Medulla oblongata (tissue), 1 donor: ENCODE measurements around the gene FAM200A.
"Not testable (repeated sequence)": the region's sequence is repeated elsewhere in the genome, so short reads cannot be mapped to it uniquely, and the experiment has no call there.

ENCODE experiments used
- DNase-seq: peaks from one replicate; pipeline ENCODE4 v3.0.0-alpha.2; 2015; ENCODE audit errors: extremely low spot score

FAM200A gene

DNA sequence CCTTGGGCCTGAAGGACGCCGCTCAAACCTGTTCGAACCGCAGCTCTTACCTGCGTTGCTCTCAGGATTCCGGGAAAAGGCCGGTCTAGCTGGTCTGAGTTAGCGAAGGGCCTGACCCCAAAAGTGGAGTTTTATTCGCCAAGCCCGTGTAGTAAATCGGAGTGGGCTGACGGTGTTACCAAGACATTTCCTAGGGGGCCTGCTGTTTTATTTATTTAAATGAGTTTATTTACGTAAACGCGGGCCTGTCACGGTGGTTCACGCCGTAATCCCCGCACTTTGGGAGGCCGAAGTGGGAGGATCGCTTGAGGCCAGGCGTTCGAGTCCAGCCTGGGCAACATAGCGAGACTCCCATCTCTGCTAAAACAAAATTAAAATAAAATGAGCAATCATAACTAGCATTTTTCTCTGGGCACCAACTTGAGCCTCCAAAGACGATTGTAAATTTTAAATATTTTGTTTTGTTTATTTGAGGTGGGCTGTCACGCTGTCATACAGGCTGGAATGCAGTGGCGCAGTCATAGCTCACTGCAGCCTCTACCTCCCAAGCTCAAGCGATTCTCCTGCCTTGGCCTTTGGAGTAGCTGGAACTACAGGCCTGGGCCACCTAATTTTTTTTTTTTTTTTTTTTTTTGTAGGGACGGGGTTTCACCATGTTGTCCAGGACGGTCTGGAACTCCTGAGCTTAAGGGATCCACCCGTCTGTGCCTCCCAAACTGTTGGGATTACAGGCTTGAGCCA lies 7.4 kb upstream of the FAM200A start:
- no peak for DNase-seq

DNA sequence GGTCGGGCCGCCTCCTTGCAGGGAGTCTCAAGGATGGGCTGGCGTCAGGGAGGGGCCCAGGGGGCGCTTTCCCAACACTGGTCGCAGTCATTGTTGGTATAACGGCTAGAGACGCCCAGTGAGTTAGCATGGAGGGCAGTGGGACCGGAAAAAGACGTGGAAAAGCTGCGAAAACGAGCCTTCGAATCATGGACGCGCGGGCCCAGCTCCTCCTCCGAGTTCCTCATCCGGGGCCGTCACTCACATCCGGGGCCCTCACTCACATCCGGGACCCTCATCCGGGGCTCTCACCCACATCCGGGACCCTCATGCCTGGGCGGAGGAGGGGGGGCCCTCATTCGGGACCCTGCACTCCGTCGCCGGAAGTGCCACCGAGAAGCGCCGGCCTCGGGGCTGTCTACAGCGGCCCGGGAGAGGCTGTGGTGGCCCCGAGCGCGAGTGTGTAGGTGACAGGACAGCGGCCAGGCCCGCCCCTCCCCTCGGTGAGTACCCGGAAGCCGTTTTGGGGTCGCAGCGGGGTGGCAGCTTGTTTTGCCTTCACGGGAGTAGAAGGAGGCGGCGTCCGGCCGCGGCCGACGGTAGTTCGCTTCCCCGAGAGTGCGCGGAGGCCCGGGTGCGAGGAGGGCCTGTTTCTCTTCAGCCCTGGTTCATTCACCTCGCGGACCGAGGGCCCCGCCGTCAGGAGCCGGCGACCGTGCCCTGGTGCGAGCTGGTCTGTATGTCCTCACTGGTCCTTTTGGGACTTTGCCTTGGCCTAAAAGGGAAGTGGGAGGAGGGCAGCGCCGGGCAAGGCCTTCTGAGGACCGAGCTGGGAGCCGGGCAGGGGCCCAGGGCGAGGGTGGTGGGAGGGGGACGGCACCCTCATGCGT lies 6.6 kb upstream of the FAM200A start, which contains the start of gene ZNF655:
ZNF655 (plus strand) TSS at position 337 of the 869 bp plus-strand sequence. CDS start 1,918 bp downstream, outside the sequence.
- DNase-seq = peak; percentile 90

DNA sequence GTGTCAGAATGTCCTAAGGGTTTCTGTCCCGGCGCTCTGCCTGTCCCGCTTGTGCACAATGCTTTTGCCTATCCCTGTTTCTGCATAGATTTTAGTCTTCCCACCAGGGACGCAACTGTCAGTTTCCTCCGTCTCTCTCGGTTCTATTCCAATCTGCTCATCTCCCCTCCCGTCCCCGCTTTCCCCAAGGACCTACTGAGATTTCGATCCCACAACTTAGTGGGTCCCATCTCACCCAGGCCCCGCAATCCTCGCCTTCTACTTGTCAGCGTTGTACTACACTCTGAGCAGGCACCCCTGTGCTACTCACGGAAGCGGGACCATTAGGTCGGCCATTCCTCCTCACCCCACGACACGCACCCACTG lies 6.0 kb upstream of the FAM200A start:
- DNase-seq = no peak

DNA sequence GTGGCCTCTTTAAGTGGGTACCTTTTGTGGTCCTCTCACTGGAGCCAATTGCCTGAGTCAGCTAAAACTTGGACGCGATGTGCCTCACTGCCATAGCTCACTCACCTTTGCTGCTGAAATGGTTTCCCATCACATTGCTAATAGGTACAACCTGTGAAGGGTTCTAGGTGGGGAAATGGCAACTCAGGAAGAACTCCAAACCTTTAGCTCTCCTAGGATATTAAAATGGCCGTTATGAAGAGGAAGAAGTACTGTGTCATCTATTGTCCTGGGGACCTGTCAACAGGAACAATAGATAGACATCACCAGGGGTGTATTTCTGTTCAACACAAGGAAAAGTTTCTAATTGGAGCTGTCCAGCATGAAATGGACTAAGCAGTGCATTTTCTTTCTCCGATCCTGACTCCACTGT lies 5.3 kb upstream of the FAM200A start:
- no peak for DNase-seq

DNA sequence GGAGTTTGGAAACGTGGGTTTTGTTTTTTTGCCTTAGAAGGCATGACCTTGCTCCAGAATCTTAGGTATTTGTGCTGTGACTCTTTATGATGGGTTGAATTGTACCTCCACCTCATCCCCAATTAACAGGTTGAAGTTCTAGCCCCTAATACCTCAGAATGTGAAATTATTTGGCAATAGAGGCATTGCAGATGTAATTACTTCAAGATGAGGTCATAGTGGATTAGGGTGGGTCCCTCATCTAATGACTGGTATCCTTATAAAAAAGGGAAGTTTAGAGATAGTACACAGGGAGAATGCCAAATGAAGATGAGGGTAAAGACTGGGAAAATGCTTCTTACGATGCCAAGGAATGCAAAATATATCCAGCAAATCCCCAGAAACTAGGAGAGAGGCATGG lies 3.0 kb upstream of the FAM200A start:
- DNase-seq = no peak

DNA sequence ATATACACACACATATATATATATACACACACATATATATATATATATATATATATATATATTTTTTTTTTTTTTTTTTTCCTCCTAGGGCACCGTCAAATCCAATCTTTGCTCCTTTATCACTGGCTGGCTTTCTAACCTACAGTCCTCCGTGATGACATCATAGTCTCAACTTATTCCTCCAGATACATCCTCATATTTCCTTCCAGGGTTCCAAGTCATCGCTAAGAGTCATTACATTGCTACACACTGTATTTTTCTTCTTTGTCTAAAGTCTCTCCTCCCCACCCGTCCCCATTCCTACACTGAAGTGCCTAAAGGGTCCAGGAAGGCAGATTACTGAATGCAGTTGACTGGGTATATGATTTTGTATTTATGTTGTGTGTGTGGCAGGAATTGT lies 1.1 kb upstream of the FAM200A start:
- DNase-seq = no peak

DNA sequence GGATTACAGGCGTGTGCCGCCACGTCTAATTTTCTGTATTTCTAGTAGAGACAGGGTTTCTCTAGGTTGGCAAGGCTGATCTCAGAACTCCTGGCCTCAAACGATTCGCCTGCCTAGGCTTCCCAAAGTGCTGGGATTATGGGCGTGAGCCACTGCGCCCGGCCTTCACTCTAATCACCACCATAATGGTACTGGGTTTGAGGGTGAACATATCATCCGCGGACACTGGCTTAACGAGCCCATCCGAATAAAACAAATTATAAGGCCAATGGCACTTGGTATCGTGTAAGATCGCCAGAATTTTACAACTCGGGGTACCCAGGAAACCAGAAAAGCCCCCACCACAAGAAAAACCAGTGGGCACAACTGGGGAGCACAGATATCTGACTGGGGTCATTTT lies 580 bp downstream of the FAM200A start:
- DNase-seq = no peak

DNA sequence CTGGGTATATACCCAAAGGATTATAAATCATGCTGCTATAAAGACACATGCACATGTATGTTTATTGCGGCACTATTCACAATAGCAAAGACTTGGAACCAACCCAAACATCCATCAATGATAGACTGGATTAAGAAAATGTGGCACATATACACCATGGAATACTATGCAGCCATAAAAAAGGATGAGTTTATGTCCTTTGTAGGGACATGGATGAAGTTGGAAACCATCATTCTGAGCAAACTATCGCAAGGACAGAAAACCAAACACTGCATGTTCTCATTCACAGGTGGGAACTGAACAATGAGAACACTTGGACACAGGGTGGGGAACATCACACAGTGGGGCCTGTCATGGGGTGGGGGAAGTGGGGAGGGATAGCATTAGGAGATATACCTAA lies 2.4 kb downstream of the FAM200A start:
- not testable (repeated sequence) for DNase-seq

DNA sequence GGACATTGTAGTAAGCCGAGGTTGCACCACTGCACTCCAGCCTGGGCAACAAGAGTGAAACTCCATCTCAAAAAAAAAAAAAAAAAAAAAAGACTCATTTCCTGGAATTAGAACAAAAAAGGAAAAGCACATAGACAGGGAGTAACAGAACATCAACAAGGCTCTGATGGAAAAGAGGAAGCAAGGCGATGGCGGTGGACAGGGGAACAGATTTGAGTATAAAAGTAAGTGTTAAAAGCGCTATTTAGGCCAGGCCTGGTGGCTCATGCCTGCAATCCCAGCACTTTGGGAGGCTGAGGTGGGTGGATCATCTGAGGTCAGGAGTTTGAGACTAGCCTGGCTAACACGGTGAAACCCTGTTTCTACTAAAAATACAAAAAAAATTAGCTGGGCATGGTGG lies 6.6 kb downstream of the FAM200A start:
- not testable (repeated sequence) for DNase-seq

DNA sequence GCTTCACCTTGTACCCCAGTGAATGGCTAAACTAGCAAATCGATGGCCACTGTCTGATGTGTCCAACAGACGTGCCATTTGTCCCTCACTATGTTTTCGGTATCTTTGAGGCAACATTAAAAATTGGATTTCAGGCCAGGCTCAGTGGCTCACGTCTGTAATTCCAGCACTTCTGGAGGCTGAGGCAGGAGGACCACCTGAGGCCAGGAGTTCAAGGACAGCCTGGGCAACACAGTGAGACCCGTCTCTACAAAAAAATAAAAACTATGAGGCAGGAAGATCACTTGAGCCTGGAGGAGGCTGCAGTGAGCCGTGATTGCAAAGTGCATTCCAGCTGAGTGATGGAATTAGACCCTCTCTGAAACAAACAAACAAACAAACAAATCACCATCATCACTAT lies 8.0 kb downstream of the FAM200A start:
- DNase-seq = no peak

DNA sequence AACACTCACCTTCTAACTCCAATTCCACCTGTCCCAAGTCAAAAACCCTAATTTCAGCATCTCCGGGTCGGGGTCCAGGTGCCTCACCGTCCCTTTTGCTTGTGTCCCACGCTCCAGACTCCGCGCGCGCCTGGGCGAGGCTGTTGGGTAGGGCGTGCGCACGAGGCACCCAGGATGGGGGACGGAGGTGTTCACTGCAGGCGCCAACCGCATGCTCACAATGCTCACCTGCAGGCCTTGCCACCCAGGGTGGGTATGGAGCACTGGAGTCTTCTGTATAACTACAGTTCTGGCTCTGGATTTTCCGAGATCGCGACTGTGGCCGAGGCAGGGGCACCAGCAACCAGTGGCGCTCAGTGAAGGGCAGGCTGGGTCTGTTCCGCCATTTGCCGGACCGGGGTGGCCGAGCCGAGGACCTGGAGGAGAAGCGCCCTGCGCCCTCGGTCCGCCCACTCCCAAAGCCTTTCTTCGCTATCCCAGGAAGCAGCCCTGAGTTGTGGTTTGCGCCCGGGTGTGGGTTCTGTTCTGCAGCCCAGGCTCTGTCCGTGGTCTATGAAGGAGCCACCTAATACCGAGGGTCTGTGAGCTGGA lies 8.7 kb downstream of the FAM200A start:
- no peak for DNase-seq

DNA sequence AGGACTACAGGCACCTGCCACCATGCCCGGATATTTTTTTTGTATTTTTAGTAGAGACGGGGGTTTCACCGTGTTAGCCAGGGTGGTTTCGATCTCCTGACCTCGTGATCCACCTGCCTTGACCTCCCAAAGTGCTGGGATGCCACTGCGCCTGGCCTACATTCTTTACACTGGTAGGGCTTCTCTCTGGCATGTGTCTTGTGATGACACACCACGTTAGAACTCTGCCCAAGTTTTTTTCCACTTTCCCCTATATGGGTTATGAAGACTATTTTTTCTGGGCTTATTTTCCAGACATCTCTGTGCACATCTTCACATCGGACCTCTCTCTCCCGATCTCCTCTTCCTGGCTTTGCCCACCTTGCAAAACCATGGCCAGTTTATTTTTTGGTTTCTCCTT lies 10.7 kb downstream of the FAM200A start:
- no peak for DNase-seq

DNA sequence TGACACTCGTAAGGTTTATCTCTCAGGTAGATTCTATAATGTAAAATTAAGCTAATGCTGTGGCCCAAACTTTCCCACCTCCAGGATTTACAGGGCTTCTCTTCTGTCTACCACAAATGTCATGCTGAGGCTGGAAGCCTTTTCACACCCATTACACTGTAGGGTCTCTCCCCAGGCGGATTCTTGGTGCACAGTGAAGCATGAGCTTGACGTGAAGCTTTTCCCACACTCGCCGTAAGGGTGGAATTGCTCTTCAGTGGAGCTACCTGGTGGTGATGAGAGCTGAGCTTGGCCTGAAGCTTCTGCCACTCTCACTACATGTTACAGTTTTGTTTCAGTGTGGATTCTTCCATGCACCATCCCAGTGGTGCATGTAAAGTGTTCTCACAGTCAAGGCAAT lies 11.4 kb downstream of the FAM200A start:
- DNase-seq = no peak

DNA sequence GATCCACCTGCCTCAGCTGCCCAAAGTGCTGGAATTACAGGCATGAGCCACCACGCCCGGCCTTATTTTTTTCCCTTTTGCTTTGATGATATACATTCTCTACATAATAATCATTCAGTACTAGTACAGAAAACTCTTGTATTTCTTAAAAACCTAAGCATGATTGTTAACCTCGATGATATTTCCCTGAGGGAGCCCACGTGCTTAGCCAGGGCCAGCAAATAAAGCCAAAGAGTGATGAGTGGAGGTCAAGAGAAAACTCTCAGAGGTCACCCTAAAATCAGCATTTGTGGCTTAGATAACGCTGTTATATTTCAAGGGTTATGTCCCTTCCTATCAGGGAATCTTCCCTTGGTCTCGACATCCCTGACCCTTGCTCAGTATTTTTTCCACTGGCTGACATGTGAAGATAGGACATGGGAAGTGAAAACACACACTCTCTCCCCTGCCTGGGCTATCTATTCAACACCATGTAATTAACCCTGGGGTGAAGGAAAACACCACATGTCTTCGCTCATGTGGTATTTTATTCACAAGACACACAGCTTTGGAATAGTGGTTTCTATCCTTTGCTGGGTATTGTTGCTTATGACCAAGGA lies 12.6 kb downstream of the FAM200A start:
- no peak for DNase-seq

DNA sequence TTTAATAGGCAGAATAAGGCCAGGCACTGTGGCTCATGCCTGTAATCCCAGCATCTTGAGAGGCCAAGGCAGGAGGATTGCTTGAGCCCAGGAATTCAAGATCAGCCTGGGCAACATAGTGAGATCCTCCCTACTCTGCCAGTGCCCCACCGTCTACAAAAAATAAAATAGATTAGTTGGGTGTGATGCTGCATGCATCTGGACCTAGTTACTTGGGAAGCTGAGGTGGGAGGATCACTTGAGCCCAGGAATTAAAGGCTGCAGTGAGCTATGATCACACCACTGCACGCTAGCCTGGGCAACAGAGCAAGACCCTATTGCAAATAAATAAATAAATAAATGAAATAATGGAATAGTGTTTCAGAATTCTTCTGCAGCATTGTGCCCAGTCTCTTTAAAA lies 16.2 kb downstream of the FAM200A start:
- no peak for DNase-seq

DNA sequence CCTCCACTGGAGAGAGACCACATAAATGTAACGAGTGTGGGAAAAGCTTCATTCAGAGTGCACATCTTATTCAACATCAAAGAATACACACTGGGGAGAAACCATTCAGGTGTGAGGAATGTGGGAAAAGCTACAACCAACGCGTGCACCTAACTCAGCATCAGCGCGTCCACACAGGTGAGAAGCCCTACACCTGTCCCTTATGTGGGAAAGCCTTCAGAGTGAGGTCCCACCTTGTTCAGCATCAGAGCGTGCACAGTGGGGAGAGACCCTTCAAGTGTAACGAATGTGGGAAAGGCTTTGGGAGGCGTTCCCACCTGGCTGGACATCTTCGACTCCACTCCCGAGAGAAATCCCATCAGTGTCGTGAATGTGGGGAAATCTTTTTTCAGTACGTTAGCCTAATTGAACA lies 20.6 kb downstream of the FAM200A start:
- no peak for DNase-seq

DNA sequence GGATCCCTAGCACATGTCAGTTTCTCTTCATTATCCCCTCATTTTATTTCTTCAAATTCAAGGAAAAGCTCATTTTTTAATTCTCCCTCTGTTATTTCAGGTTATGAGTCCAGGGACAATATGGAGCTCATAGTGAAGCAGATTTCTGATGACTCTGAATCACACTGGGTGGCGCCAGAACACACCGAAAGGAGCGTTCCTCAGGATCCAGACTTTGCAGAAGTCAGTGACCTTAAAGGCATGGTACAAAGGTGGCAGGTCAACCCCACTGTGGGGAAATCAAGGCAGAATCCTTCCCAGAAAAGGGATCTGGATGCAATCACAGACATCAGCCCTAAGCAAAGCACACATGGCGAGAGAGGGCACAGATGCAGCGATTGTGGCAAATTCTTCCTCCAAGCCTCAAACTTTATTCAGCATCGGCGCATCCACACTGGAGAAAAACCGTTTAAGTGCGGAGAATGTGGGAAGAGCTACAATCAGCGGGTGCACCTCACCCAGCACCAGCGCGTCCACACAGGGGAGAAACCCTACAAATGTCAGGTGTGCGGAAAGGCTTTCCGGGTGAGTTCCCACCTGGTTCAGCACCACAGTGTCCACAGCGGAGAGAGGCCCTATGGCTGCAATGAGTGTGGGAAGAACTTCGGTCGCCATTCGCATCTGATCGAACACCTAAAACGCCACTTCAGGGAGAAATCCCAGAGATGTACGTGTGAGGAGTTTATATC lies 26.0 kb downstream of the FAM200A start:
- no peak for DNase-seq

DNA sequence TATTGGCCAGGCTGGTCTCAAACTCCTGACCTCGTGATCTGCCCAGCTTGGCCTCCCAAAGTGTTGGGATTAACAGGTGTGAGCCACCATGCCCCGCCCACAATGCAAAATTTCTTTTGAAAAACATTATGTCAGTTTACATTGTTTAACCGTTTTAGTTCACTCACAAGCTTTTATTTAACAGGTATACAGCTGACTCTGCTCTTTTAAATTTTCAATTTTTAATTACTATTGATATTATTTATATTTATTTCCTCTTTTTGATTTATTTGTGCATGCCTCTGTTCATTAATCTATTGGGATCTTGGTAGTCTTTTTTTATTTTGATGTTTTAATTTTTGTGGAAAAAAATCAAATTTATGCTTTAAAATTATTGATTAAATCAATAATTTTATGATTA lies 30.5 kb downstream of the FAM200A start:
- DNase-seq = no peak

DNA sequence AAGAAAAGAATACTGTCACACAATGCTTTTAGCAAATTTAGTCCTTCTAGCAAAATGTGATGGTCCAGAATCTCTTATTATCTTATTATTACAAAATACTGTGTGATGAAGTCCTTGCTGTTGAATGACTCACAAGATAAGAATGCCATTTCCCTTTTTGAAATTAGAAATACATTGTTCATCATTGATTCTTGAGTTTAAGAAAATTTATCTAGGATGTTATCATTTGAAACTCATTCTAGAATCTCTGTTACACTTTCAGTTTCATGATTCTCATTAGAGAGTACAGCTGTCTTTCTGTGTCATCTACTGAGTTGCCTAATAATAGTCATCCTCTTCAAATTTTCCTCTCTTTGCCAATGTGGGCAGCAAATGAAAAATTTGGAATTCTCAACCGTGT lies 37.9 kb downstream of the FAM200A start:
- no peak for DNase-seq

DNA sequence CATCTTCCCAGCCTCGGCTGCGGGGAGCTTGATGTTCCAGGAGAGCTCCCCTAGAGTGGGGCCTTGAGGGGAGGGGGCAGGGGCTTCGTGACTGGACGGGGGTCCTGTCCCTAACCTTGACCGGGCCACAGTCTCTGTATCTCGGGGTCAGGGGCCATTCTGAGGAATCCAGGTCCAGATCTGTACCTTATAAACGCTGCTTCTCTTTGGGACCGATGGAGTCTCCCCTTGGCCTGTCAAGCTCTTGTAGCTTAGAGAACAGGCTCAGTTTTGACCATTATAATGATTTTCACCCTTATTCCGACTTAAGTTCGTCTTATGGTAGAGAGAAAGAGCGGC lies 46.6 kb downstream of the FAM200A start:
- no peak for DNase-seq

DNA sequence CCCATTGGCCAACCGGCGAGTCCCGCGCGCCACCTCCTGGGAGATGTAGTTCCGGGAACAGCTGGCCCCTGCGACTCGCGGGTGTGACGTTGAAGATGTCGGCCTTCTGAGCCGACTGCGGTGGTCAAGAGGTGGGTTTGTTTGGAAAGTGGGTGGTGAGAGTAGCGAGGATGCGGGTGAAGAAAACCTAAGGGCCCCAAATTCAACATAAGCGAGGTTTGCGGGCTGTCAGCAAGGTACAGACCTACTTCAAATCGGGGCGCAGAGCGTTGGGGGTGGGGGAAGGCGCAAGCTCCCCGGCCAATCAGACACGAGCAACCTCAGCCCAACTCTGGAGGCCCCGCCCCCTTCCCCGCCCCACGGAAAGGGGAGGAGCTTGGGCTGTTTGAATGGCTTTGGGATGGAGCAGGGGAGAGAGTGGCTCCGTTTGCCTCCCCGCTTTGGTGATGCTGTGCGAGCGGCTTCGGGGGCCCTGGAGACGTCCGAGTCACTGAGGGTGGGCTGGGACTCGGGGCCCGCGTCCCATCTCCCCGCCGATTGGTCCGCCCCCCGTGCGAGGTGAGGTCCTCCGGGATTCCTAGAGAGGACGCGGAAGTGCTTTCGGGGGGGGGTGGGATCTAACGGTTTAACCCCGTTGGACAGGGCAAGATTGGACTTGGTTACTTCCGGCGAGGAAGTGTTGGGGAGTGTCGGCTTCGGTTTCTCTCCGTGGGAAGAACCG lies 47.2 kb downstream of the FAM200A start, which contains the start of gene ZKSCAN5:
ZKSCAN5 (plus strand) TSS at position 60 of the 721 bp plus-strand sequence. CDS start 1,383 bp downstream, outside the sequence.
- DNase-seq = peak; percentile 98
